GM12878 (cell line): ENCODE results near the gene NOL4L. TPM values are rescaled to one million over a fixed set of nuclear protein-coding genes. Genes with fewer than 3 reads are reported as not detected.

Experiments used
- ATAC-seq: fragments of 200-7000 bp; cut with Tn5 transposase; 3 replicates; pipeline ENCODE4 v1.9.1; 2020; ENCODE audit warnings: mild to moderate bottlenecking, moderate library complexity
- BruUV-seq: library from RNA; stranded (reverse); fragments of 400-500 nt; replicated peaks from 2 replicates; lab custom pipeline; 2021; lab: Mats Ljungman, UMichigan
- CTCF ChIA-PET: fragments of 300-600 bp; sonication (Branson Sonifier 250); formaldehyde crosslinking; extraction: SDS; loops from one replicate; lab custom pipeline; 2021; ENCODE audit warnings: inconsistent platforms; lab: Yijun Ruan, JAX
- POLR2A ChIA-PET: fragments of 350-600 bp; formaldehyde crosslinking; extraction: SDS; loops from one replicate; lab custom pipeline; 2021; ENCODE audit warnings: inconsistent platforms; lab: Charles Lee
- RAD21 ChIA-PET: fragments of 300-600 bp; sonication (Branson Sonifier 250); formaldehyde crosslinking; loops from one replicate; lab custom pipeline; 2023; ENCODE audit warnings: antibody characterized with exemption; ENCODE audit not compliant: unreplicated experiment; lab: Charles Lee
- SMC1A ChIA-PET: fragments of 300-600 bp; sonication (Branson Sonifier 250); formaldehyde crosslinking; loops from one replicate; lab custom pipeline; 2023; ENCODE audit not compliant: unreplicated experiment, uncharacterized antibody; lab: Charles Lee
- DNase-seq: peaks from one replicate; pipeline ENCODE4 v3.0.0-alpha.2; 2011; ENCODE audit warnings: low read depth, low spot score
- FAIRE-seq: peaks from 3 replicates; lab custom pipeline; 2011; peaks lifted over from hg19 to GRCh38; lab: Jason Lieb, UNC
- H2AFZ ChIP-seq: 2 replicates; pipeline ENCODE4 v1.6.0; 2011; ENCODE audit warnings: low read depth, low read length, control low read depth; ENCODE audit not compliant: control insufficient read depth
- H3K27ac ChIP-seq: 2 replicates; pipeline ENCODE4 v1.5.1; 2011; ENCODE audit warnings: control low read depth; ENCODE audit not compliant: control insufficient read depth, insufficient read depth
- H3K27me3 ChIP-seq, 2 experiments: replicated peaks in 1 of 2; 2 replicates each; pipeline versions ENCODE4 v1.6.0 to v1.6.1; 2011; ENCODE audit warnings: low read length in 1 of 2; ENCODE audit not compliant: control insufficient read depth in 2 of 2, insufficient read depth in 2 of 2
- H3K36me3 ChIP-seq, 2 experiments: 2 replicates each; pipeline ENCODE4 v1.5.1; 2011; ENCODE audit warnings: low read length in 1 of 2; ENCODE audit not compliant: control insufficient read depth in 2 of 2, insufficient read depth in 2 of 2
- H3K4me1 ChIP-seq: 2 replicates; pipeline ENCODE4 v1.6.1; 2011; ENCODE audit warnings: mild to moderate bottlenecking, low read length, moderate library complexity, mixed read lengths; ENCODE audit not compliant: control insufficient read depth, insufficient read depth
- H3K4me2 ChIP-seq: 2 replicates; pipeline ENCODE4 v1.6.0; 2011; ENCODE audit warnings: control low read depth; ENCODE audit not compliant: control insufficient read depth, insufficient read depth
- H3K4me3 ChIP-seq: fragments of 200-600 bp; sonication (generic); 2 replicates; pipeline ENCODE4 v1.5.1; 2016
- H3K79me2 ChIP-seq: 2 replicates; pipeline ENCODE4 v1.6.0; 2011; ENCODE audit warnings: low read length; ENCODE audit not compliant: control insufficient read depth, insufficient read depth
- H3K9ac ChIP-seq: 2 replicates; pipeline ENCODE4 v1.8.0; 2011; ENCODE audit warnings: low read length, control low read depth, mixed read lengths; ENCODE audit not compliant: control insufficient read depth, insufficient read depth
- H3K9me3 ChIP-seq: replicated peaks from 3 replicates; pipeline ENCODE4 v1.5.1; 2011; ENCODE audit warnings: mild to moderate bottlenecking, low read length; ENCODE audit not compliant: control insufficient read depth, insufficient read depth
- H4K20me1 ChIP-seq: 2 replicates; pipeline ENCODE4 v1.6.0; 2011; ENCODE audit not compliant: control insufficient read depth, insufficient read depth
- ATF3 ChIP-seq: IDR thresholded peaks from 2 replicates; pipeline ENCODE4 v1.6.1; 2011; ENCODE audit warnings: low read depth, mild to moderate bottlenecking, low read length, moderate library complexity, borderline replicate concordance; ENCODE audit errors: extremely low read depth
- E4F1 ChIP-seq: fragments of 450-650 bp; IDR thresholded peaks from 2 replicates; pipeline ENCODE4 v1.6.1; 2018; ENCODE audit warnings: borderline replicate concordance, mild to moderate bottlenecking; ENCODE audit not compliant: partially characterized antibody
- FOXM1 ChIP-seq: IDR thresholded peaks from 2 replicates; pipeline ENCODE4 v1.6.1; 2012; ENCODE audit warnings: low read depth, mild to moderate bottlenecking, inconsistent platforms, low read length, moderate library complexity
- LARP7 ChIP-seq: fragments of 450-650 bp; IDR thresholded peaks from 2 replicates; pipeline ENCODE4 v1.6.1; 2017; ENCODE audit warnings: mild to moderate bottlenecking
- RBBP5 ChIP-seq: fragments of 200-600 bp; sonication (generic); conservative IDR thresholded peaks from 2 replicates; pipeline ENCODE4 v1.6.1; 2016
- REST ChIP-seq: IDR thresholded peaks from 2 replicates; pipeline ENCODE4 v1.6.1; 2012; ENCODE audit warnings: mild to moderate bottlenecking, low read depth, low read length
- SMAD1 ChIP-seq: fragments of 450-650 bp; IDR thresholded peaks from 2 replicates; pipeline ENCODE4 v1.6.1; 2018; ENCODE audit warnings: mild to moderate bottlenecking, low read depth; ENCODE audit not compliant: partially characterized antibody
- ZBTB4 ChIP-seq: fragments of 450-650 bp; formaldehyde crosslinking; IDR thresholded peaks from 2 replicates; pipeline ENCODE4 v1.4.0; 2022; ENCODE audit warnings: mild to moderate bottlenecking, moderate library complexity
- WGBS: methylation state at CpG from one replicate; pipeline ENCODE4 v1.1.6; 2016; ENCODE audit warnings: low lambda C conversion rate; ENCODE audit not compliant: insufficient replicate concordance, insufficient coverage; ENCODE audit errors: missing lambda C conversion rate; 5-methylcytosine and 5-hydroxymethylcytosine counted together
- in situ Hi-C: fragments of 300-500 bp; cut with MboI; formaldehyde crosslinking; loops from 9 replicates; pipeline ENCODE4 v1.14.3; 2018; ENCODE audit warnings: mixed read lengths
- intact Hi-C: fragments of 100-400 bp; cut with micrococcal nuclease; formaldehyde crosslinking; loops from one replicate; pipeline ENCODE4 v1.14.2; 2022; ENCODE audit not compliant: unreplicated experiment
- polyA plus RNA-seq, 11 experiments: library from polyadenylated mRNA; depleted of rRNA in 4 of 11; unstranded in 6 of 11; stranded (reverse) in 5 of 11; fragments of >200 nt; fragmentation: Nextera tagmentation in 4 of 11; fragmentation: Illumina TruSeq in 1 of 11; extraction: Ambion mirVana in 4 of 11; extraction: Trizol in 1 of 11; gene quantifications; 1 replicate in 1 of 11; 2 replicates in 10 of 11; pipeline versions ENCODE4 v1.2.1 to v1.2.3, GENCODE V29; 2011 to 2016; ENCODE audit warnings: inconsistent platforms in 2 of 11, missing spikeins in 2 of 11, low read depth in 1 of 11
- total RNA-seq, 4 experiments: library from RNA; depleted of rRNA in 3 of 4; stranded (reverse); fragments of >200 nt in 3 of 4; fragmentation: Illumina TruSeq in 1 of 4; extraction: Trizol in 1 of 4; gene quantifications; 2 replicates each; pipeline versions ENCODE4 v1.2.1 to v1.2.3, GENCODE V29; 2013 to 2021

NOL4L gene
- total and polyA plus RNA-seq, 10 of the 15 experiments (the other 5 are each of a cell fraction or from before 2014, with no cell fraction given) = 2.3 to 24.0 (median 8.0) TPM

- TF ChIP-seq E4F1 (no peak), LARP7 (no peak)
- TF ChIP-seq, all 136 proteins: peak for 0
Observed at GRCh38 chr20:32477594-32478512, 107.3 kb downstream of the NOL4L start (continued).

- H3K9me3 ChIP-seq = no peaks in the 10 kb centered on the region
- H3K27me3 ChIP-seq = no peaks in the 10 kb centered on the region
- in situ Hi-C loops (no loop called here), intact Hi-C loops (no loop called here)
- DNase-seq (no peak), ATAC-seq (no peak), FAIRE-seq (no peak)
- H3K79me2 ChIP-seq = no peaks in the 10 kb centered on the region
- H3K4me3 ChIP-seq = no peak overlapping the region
- peaks cover 11% of the 10 kb centered on the region for H3K4me1 ChIP-seq
- no peak overlapping the region for H3K27ac ChIP-seq
- SMC1A ChIA-PET = no interaction called here
- no peak overlapping the region for H3K4me2 ChIP-seq
- whole genome bisulfite sequencing = 63% methylated on average over 22 of the region's 22 CpGs
- RAD21 ChIA-PET = no interaction called here
- POLR2A ChIA-PET = no interaction called here
- H3K36me3 ChIP-seq = no peaks in the 10 kb centered on the region; a peak in 1 of 4 replicates
- H4K20me1 ChIP-seq = peaks cover 7% of the 10 kb centered on the region
- H3K9ac ChIP-seq = no peak overlapping the region
- BruUV-seq = no TSS peak
- CTCF ChIA-PET = interaction anchor here (1.7 kb wide), 1 partner anchor 8 kb away, joined by 3 read pairs; no protein-coding TSS in a partner anchor
- no peak overlapping the region for H2AFZ ChIP-seq
- no peak for TF ChIP-seq SMAD1
- no peak for TF ChIP-seq FOXM1
- no peak for TF ChIP-seq ATF3
- TF ChIP-seq RBBP5 = no peak
- TF ChIP-seq ZBTB4 (CRISPR knock-in tag) = no peak
- no peak for TF ChIP-seq REST
Observed at GRCh38 chr20:32476684-32477593, 108.2 kb downstream of the NOL4L start.
